Cardiac muscle cell (in vitro differentiated cells and primary cell): ENCODE measurements around the gene AGAP3. TPM values are rescaled to one million over a fixed set of nuclear protein-coding genes. Genes with fewer than 3 reads are reported as not detected.

Experiments used
- DNase-seq, 2 donors: peaks; one replicate each; pipeline versions ENCODE4 v3.0.0 to v3.0.0-alpha.2; 2010 to 2017; ENCODE audit warnings: low read depth in 1 of 2, low spot score in 1 of 2
- H3K27ac ChIP-seq: fragments of 200-600 bp; sonication (generic); 2 replicates; pipeline ENCODE4 v1.5.1; 2016
- H3K27me3 ChIP-seq: fragments of 200-600 bp; sonication (generic); 2 replicates; pipeline ENCODE4 v1.6.0; 2016; ENCODE audit warnings: control low read depth
- H3K36me3 ChIP-seq: fragments of 200-600 bp; sonication (generic); 2 replicates; pipeline ENCODE4 v1.5.1; 2016; ENCODE audit warnings: control low read depth
- H3K4me1 ChIP-seq: fragments of 200-600 bp; sonication (generic); 2 replicates; pipeline ENCODE4 v1.8.1; 2017; ENCODE audit warnings: low read depth, mild to moderate bottlenecking, mixed run types
- H3K4me3 ChIP-seq: fragments of 200-600 bp; sonication (generic); 2 replicates; pipeline ENCODE4 v1.5.1; 2016; ENCODE audit warnings: mild to moderate bottlenecking
- H3K9me3 ChIP-seq: fragments of 200-600 bp; sonication (generic); 2 replicates; pipeline ENCODE4 v1.5.1; 2017; ENCODE audit warnings: low read depth, mild to moderate bottlenecking, control low read depth
- CTCF ChIP-seq: IDR thresholded peaks from 2 replicates; pipeline ENCODE4 v1.5.1; 2012; ENCODE audit warnings: low read depth, mild to moderate bottlenecking, low read length
- polyA plus RNA-seq: library from polyadenylated mRNA; unstranded; fragments of >200 nt; fragmentation: Nextera tagmentation; extraction: Ambion mirVana; gene quantifications from 2 replicates; pipeline ENCODE4 v1.2.1, GENCODE V29; 2016
- total RNA-seq: library from RNA; depleted of rRNA; stranded (reverse); fragments of >200 nt; gene quantifications from 2 replicates; pipeline ENCODE4 v1.2.3, GENCODE V29; 2016

The AGAP3 gene
- total and polyA plus RNA-seq, 2 experiments from 2014 or later, result 106 to 115 TPM

GRCh38 chr7:151122276-151122675, 36.0 kb downstream of the AGAP3 start:
- Histone ChIP-seq H3K4me1 (no peaks in the 10 kb centered on the region), H3K4me3 (no peak overlapping the region), H3K27ac (no peak overlapping the region), H3K27me3 (no peaks in the 10 kb centered on the region), H3K36me3 (peaks cover 18% of the 10 kb centered on the region), H3K9me3 (no peaks in the 10 kb centered on the region)
- TF ChIP-seq CTCF, result no peak
- DNase-seq, result no peak

- H3K36me3 ChIP-seq, result peaks cover 18% of the 10 kb centered on the region
- H3K4me1 ChIP-seq, result no peaks in the 10 kb centered on the region
- no peak overlapping the region for H3K27ac ChIP-seq
- TF ChIP-seq CTCF, result no peak
- H3K27me3 ChIP-seq, result no peaks in the 10 kb centered on the region
- no peak for DNase-seq
- H3K9me3 ChIP-seq, result no peaks in the 10 kb centered on the region
- no peak overlapping the region for H3K4me3 ChIP-seq
Measured at GRCh38 chr7:151122796-151123157, 36.5 kb downstream of the AGAP3 start.

- no peaks in the 10 kb centered on the region for H3K9me3 ChIP-seq
- peaks cover 18% of the 10 kb centered on the region for H3K36me3 ChIP-seq
- no peak for DNase-seq
- H3K4me1 ChIP-seq, result no peaks in the 10 kb centered on the region
- H3K4me3 ChIP-seq, result no peak overlapping the region
- no peak overlapping the region for H3K27ac ChIP-seq
- TF ChIP-seq CTCF, result no peak
- H3K27me3 ChIP-seq, result no peaks in the 10 kb centered on the region
Measured at GRCh38 chr7:151123158-151123821, 37.0 kb downstream of the AGAP3 start.

- TF ChIP-seq CTCF, result peak; percentile 98
- Histone ChIP-seq H3K27ac (no peak overlapping the region), H3K4me1 (no peaks in the 10 kb centered on the region), H3K4me3 (no peak overlapping the region), H3K9me3 (no peaks in the 10 kb centered on the region), H3K36me3 (peaks cover 19% of the 10 kb centered on the region), H3K27me3 (no peaks in the 10 kb centered on the region)
- DNase-seq, result peak; percentile 85 to 92
Measured at GRCh38 chr7:151123822-151124464, 37.7 kb downstream of the AGAP3 start.

GRCh38 chr7:151124481-151124880, 38.2 kb downstream of the AGAP3 start:
- H3K36me3 ChIP-seq, result peaks cover 25% of the 10 kb centered on the region
- DNase-seq, result no peak

More at GRCh38 chr7:151124481-151124880, 38.2 kb downstream of the AGAP3 start:
- no peak for TF ChIP-seq CTCF
- Histone ChIP-seq H3K4me3 (no peak overlapping the region), H3K27me3 (no peaks in the 10 kb centered on the region), H3K4me1 (no peaks in the 10 kb centered on the region), H3K9me3 (no peaks in the 10 kb centered on the region), H3K27ac (no peak overlapping the region)
